Measurements from ENCODE around the gene SPSB1. TPM values are rescaled to one million over a fixed set of nuclear protein-coding genes. Genes with fewer than 3 reads are reported as not detected.

Gene SPSB1
- total RNA-seq, 1 experiment from 2014 or later, result 4.3 TPM

- no peak overlapping the region for H3K27ac Mint-ChIP-seq
- no peaks in the 10 kb centered on the region for H3K36me3 Mint-ChIP-seq
- no peak for TF ChIP-seq NR1H2 (CRISPR knock-in tag; IDR thresholded peaks at IDR 0.05)
- TF ChIP-seq JAZF1 (CRISPR knock-in tag; IDR thresholded peaks at IDR 0.05), result no peak
- no peak for TF ChIP-seq ARID4B (CRISPR knock-in tag; IDR thresholded peaks at IDR 0.05; ENCODE audit: borderline replicate concordance)
- no peak for TF ChIP-seq GTF2I (CRISPR knock-in tag; conservative IDR thresholded peaks at IDR 0.05)
- TF ChIP-seq ZNF219 (CRISPR knock-in tag; IDR thresholded peaks at IDR 0.05; ENCODE audit: borderline replicate concordance), result no peak
- no peak for TF ChIP-seq ZBTB21 (CRISPR knock-in tag; IDR thresholded peaks at IDR 0.05; ENCODE audit: borderline replicate concordance)
- no peak for TF ChIP-seq ESRRA (CRISPR knock-in tag; IDR thresholded peaks at IDR 0.05; ENCODE audit: borderline replicate concordance)
- TF ChIP-seq MLX (CRISPR knock-in tag; IDR thresholded peaks at IDR 0.05), result no peak
- no peak for TF ChIP-seq ATF6 (CRISPR knock-in tag; IDR thresholded peaks at IDR 0.05)
- TF ChIP-seq ATF1 (CRISPR knock-in tag; IDR thresholded peaks at IDR 0.05), result no peak
- TF ChIP-seq FOXJ3 (CRISPR knock-in tag; IDR thresholded peaks at IDR 0.05; ENCODE audit: borderline replicate concordance), result no peak
- no peak for TF ChIP-seq TEAD1 (CRISPR knock-in tag; IDR thresholded peaks at IDR 0.05)
- ATAC-seq (no peak), DNase-seq (ENCODE audit: low spot score) (no peak)
- H3K4me1 Mint-ChIP-seq, result peaks cover 27% of the 10 kb centered on the region
- ChIA-PET CTCF (interaction anchor here (1.6 to 6.7 kb wide), 4 partner anchors 10 to 208 kb away, joined by 4 to 34 read pairs (median 18); partner anchors contain the start of gene SPSB1), POLR2A (no interaction called here)
- peaks cover 12% of the 10 kb centered on the region for H3K9me3 Mint-ChIP-seq
- no peaks in the 10 kb centered on the region; the same call in 1 of the 2 replicates for H3K27me3 Mint-ChIP-seq (ENCODE audit: low read depth)
- no peak overlapping the region for H3K4me3 Mint-ChIP-seq
These were observed 10.1 kb upstream of the SPSB1 start for GRCh38 chr1:9282696-9282955.

GRCh38 chr1:9284061-9284460 lies 8.6 kb upstream of the SPSB1 start:
- H3K27me3 Mint-ChIP-seq (ENCODE audit: low read depth), result no peaks in the 10 kb centered on the region; the same call in 1 of the 2 replicates
- H3K9me3 Mint-ChIP-seq, result peaks cover 21% of the 10 kb centered on the region
- H3K4me1 Mint-ChIP-seq, result peaks cover 22% of the 10 kb centered on the region
- CTCF ChIA-PET, result interaction anchor here (1.8 to 6.7 kb wide), 3 partner anchors 16 to 207 kb away, joined by 4 to 34 read pairs (median 32); no protein-coding TSS in a partner anchor
- POLR2A ChIA-PET, result no interaction called here
- H3K27ac Mint-ChIP-seq, result no peak overlapping the region
- DNase-seq (ENCODE audit: low spot score) (no peak), ATAC-seq (no peak)
- H3K4me3 Mint-ChIP-seq, result no peak overlapping the region
- H3K36me3 Mint-ChIP-seq, result peaks cover 4% of the 10 kb centered on the region; the same call in 1 of the 2 replicates
- TF ChIP-seq ZNF423 (CRISPR knock-in tag; IDR thresholded peaks at IDR 0.05) (no peak), SP1 (CRISPR knock-in tag; conservative IDR thresholded peaks at IDR 0.05) (no peak), STAT6 (CRISPR knock-in tag; conservative IDR thresholded peaks at IDR 0.05; ENCODE audit: low read depth) (no peak), FOXK1 (CRISPR knock-in tag; IDR thresholded peaks at IDR 0.05) (no peak), PREB (CRISPR knock-in tag; IDR thresholded peaks at IDR 0.05; ENCODE audit: borderline replicate concordance) (no peak), IRF1 (CRISPR knock-in tag; IDR thresholded peaks at IDR 0.05) (no peak), GABPB1 (CRISPR knock-in tag; IDR thresholded peaks at IDR 0.05) (no peak), ZNF532 (CRISPR knock-in tag; IDR thresholded peaks at IDR 0.05; ENCODE audit: borderline replicate concordance) (no peak)
